IMR-90 (cell line): ENCODE results near the gene SIGLEC15. TPM values are rescaled to one million over a fixed set of nuclear protein-coding genes. Genes with fewer than 3 reads are reported as not detected.

ENCODE experiments used
- ATAC-seq: fragments of 200-7000 bp; cut with Tn5 transposase; 2 replicates; pipeline ENCODE4 v1.9.1; 2020; ENCODE audit warnings: low read depth, mild to moderate bottlenecking, moderate library complexity
- BruUV-seq: library from RNA; stranded (reverse); fragments of 400-500 nt; replicated peaks from 2 replicates; lab custom pipeline; 2021; lab: Mats Ljungman, UMichigan
- CTCF ChIA-PET: fragments of 300-600 bp; formaldehyde crosslinking; extraction: SDS; loops from one replicate; lab custom pipeline; 2021; ENCODE audit warnings: antibody characterized with exemption; lab: Yijun Ruan, JAX
- POLR2A ChIA-PET: fragments of 300-600 bp; sonication (Branson Sonifier 250); formaldehyde crosslinking; loops from one replicate; lab custom pipeline; 2022; ENCODE audit warnings: antibody characterized with exemption; ENCODE audit not compliant: unreplicated experiment; lab: Charles Lee
- DNase-seq: peaks from one replicate; pipeline ENCODE4 v3.0.0; 2013
- H2AFZ ChIP-seq: replicated peaks from 2 replicates; pipeline ENCODE3; 2013; ENCODE audit warnings: low read length, mild to moderate bottlenecking; ENCODE audit not compliant: poor library complexity
- H2AK5ac ChIP-seq: 2 replicates; pipeline ENCODE4 v1.6.1; 2013; ENCODE audit warnings: low read depth, low read length, inconsistent platforms
- H2AK9ac ChIP-seq: replicated peaks from 2 replicates; pipeline ENCODE3; 2013; ENCODE audit warnings: mild to moderate bottlenecking, low read depth, low read length, moderate library complexity; ENCODE audit not compliant: poor library complexity
- H2BK120ac ChIP-seq: 2 replicates; pipeline ENCODE4 v1.6.1; 2013; ENCODE audit warnings: low read depth, low read length, inconsistent platforms
- H2BK15ac ChIP-seq: 3 replicates; pipeline ENCODE4 v1.6.1; 2013; ENCODE audit warnings: low read depth, low read length, inconsistent platforms
- H2BK20ac ChIP-seq: 2 replicates; pipeline ENCODE4 v1.6.1; 2013; ENCODE audit warnings: low read depth, mild to moderate bottlenecking, inconsistent platforms, low read length, moderate library complexity
- H2BK5ac ChIP-seq: 2 replicates; pipeline ENCODE4 v1.6.1; 2013; ENCODE audit warnings: mild to moderate bottlenecking, low read depth, low read length, inconsistent platforms; ENCODE audit not compliant: poor library complexity, severe bottlenecking
- H3K14ac ChIP-seq: replicated peaks from 2 replicates; pipeline ENCODE4 v1.6.1; 2013; ENCODE audit warnings: low read depth, low read length, inconsistent platforms
- H3K18ac ChIP-seq: 2 replicates; pipeline ENCODE4 v1.6.1; 2013; ENCODE audit warnings: low read depth, low read length, control low read depth
- H3K23ac ChIP-seq: 2 replicates; pipeline ENCODE4 v1.6.1; 2013; ENCODE audit warnings: low read depth, low read length, inconsistent platforms
- H3K27ac ChIP-seq: 2 replicates; pipeline ENCODE4 v1.5.1; 2013; ENCODE audit warnings: mild to moderate bottlenecking, control low read depth, low read length; ENCODE audit not compliant: insufficient read depth
- H3K27me3 ChIP-seq: 2 replicates; pipeline ENCODE4 v1.6.1; 2013; ENCODE audit warnings: low read length; ENCODE audit not compliant: control insufficient read depth, insufficient read depth
- H3K36me3 ChIP-seq: 2 replicates; pipeline ENCODE4 v1.6.1; 2013; ENCODE audit warnings: low read length, mixed read lengths; ENCODE audit not compliant: control insufficient read depth, insufficient read depth
- H3K4ac ChIP-seq: 2 replicates; pipeline ENCODE4 v1.6.1; 2013; ENCODE audit warnings: low read depth, low read length, inconsistent platforms
- H3K4me1 ChIP-seq: 2 replicates; pipeline ENCODE4 v1.6.1; 2013; ENCODE audit warnings: low read length, mixed read lengths; ENCODE audit not compliant: control insufficient read depth, insufficient read depth
- H3K4me2 ChIP-seq: 2 replicates; pipeline ENCODE4 v1.6.1; 2013; ENCODE audit warnings: low read depth, mild to moderate bottlenecking, control low read depth, low read length, moderate library complexity
- H3K4me3 ChIP-seq: 2 replicates; pipeline ENCODE4 v1.5.1; 2013; ENCODE audit warnings: low read depth, mild to moderate bottlenecking, control low read depth, low read length, moderate library complexity; ENCODE audit not compliant: insufficient read depth
- H3K56ac ChIP-seq: 2 replicates; pipeline ENCODE4 v1.6.1; 2013; ENCODE audit warnings: low read length, inconsistent platforms; ENCODE audit not compliant: insufficient read depth; ENCODE audit errors: extremely low read depth
- H3K79me1 ChIP-seq, 2 experiments: 2 replicates each; pipeline ENCODE4 v1.6.1; 2013; ENCODE audit warnings: low read length in 2 of 2, inconsistent platforms in 1 of 2, low read depth in 1 of 2
- H3K9ac ChIP-seq: 2 replicates; pipeline ENCODE4 v1.6.1; 2013; ENCODE audit warnings: low read depth, low read length, control low read depth
- H3K9me1 ChIP-seq: 2 replicates; pipeline ENCODE4 v1.6.1; 2013; ENCODE audit warnings: low read length, inconsistent platforms; ENCODE audit not compliant: insufficient read depth
- H3K9me3 ChIP-seq: 2 replicates; pipeline ENCODE4 v1.6.1; 2013; ENCODE audit warnings: low read length; ENCODE audit not compliant: control insufficient read depth, insufficient read depth
- H4K20me1 ChIP-seq: 2 replicates; pipeline ENCODE4 v1.6.1; 2013; ENCODE audit warnings: low read length, inconsistent platforms; ENCODE audit not compliant: insufficient read depth
- H4K5ac ChIP-seq: 2 replicates; pipeline ENCODE4 v1.6.1; 2013; ENCODE audit warnings: mild to moderate bottlenecking, low read depth, low read length, control low read depth
- H4K8ac ChIP-seq, 2 experiments: 2 replicates each; pipeline ENCODE4 v1.6.1; 2013; ENCODE audit warnings: low read depth in 2 of 2, low read length in 2 of 2, control low read depth in 1 of 2, inconsistent platforms in 1 of 2
- H4K91ac ChIP-seq: 2 replicates; pipeline ENCODE4 v1.6.1; 2013; ENCODE audit warnings: low read depth, low read length, inconsistent platforms; ENCODE audit not compliant: insufficient read depth
- BHLHE40 ChIP-seq: fragments of 150-350 bp; IDR thresholded peaks from 2 replicates; pipeline ENCODE4 v1.6.1; 2016; ENCODE audit warnings: mild to moderate bottlenecking, low read depth, low read length
- CEBPB ChIP-seq: IDR thresholded peaks from 2 replicates; pipeline ENCODE4 v1.6.1; 2012; ENCODE audit warnings: low read depth, low read length, improper control_type of control experiment
- CHD1 ChIP-seq: IDR thresholded peaks from 2 replicates; pipeline ENCODE4 v1.6.1; 2012; ENCODE audit warnings: low read depth, low read length, improper control_type of control experiment
- FOS ChIP-seq: fragments of 150-350 bp; IDR thresholded peaks from 2 replicates; pipeline ENCODE4 v1.6.1; 2016; ENCODE audit warnings: low read depth, low read length
- MAFK ChIP-seq: IDR thresholded peaks from 2 replicates; pipeline ENCODE4 v1.6.1; 2012; ENCODE audit warnings: low read depth, low read length, improper control_type of control experiment
- MAZ ChIP-seq: IDR thresholded peaks from 2 replicates; pipeline ENCODE4 v1.6.1; 2012; ENCODE audit warnings: low read depth, mild to moderate bottlenecking, low read length, improper control_type of control experiment, moderate library complexity, borderline replicate concordance
- MXI1 ChIP-seq: IDR thresholded peaks from 2 replicates; pipeline ENCODE4 v1.6.1; 2012; ENCODE audit warnings: low read depth, mild to moderate bottlenecking, low read length, moderate library complexity, borderline replicate concordance
- NFE2L2 ChIP-seq: fragments of 150-350 bp; IDR thresholded peaks from 2 replicates; pipeline ENCODE4 v1.6.1; 2016; ENCODE audit warnings: low read depth, mild to moderate bottlenecking, low read length
- POLR2A ChIP-seq: IDR thresholded peaks from 2 replicates; pipeline ENCODE4 v1.6.1; 2012; ENCODE audit warnings: mild to moderate bottlenecking, low read depth, low read length
- RAD21 ChIP-seq: IDR thresholded peaks from 2 replicates; pipeline ENCODE4 v1.6.1; 2012; ENCODE audit warnings: low read length, improper control_type of control experiment
- RCOR1 ChIP-seq: IDR thresholded peaks from 2 replicates; pipeline ENCODE4 v1.6.1; 2012; ENCODE audit warnings: mild to moderate bottlenecking, low read length, improper control_type of control experiment; ENCODE audit not compliant: insufficient replicate concordance
- RFX5 ChIP-seq: IDR thresholded peaks from 2 replicates; pipeline ENCODE4 v1.8.0; 2012; ENCODE audit warnings: low read depth, mild to moderate bottlenecking, low read length, moderate library complexity
- SMC3 ChIP-seq: fragments of 150-350 bp; IDR thresholded peaks from 2 replicates; pipeline ENCODE4 v1.6.1; 2016; ENCODE audit warnings: low read depth, mild to moderate bottlenecking, antibody characterized with exemption, low read length, moderate library complexity
- WGBS, 2 experiments: methylation state at CpG; one replicate each; pipeline versions ENCODE4 v1.1.5 to v1.1.7; 2013; ENCODE audit warnings: missing lambda C conversion rate in 2 of 2; ENCODE audit not compliant: insufficient read length in 1 of 2; ENCODE audit errors: extremely low coverage in 2 of 2; 5-methylcytosine and 5-hydroxymethylcytosine counted together
- dilution Hi-C: fragments of 300-500 bp; cut with HindIII; formaldehyde crosslinking; loops from one replicate; pipeline ENCODE4 v1.14.3; 2018; ENCODE audit warnings: low sequenced_read_pairs; ENCODE audit not compliant: unreplicated experiment
- in situ Hi-C: fragments of 300-500 bp; cut with MboI; formaldehyde crosslinking; loops from 3 replicates; pipeline ENCODE4 v1.14.3; 2019; ENCODE audit warnings: low sequenced_read_pairs, inconsistent platforms, mixed read lengths
- intact Hi-C: fragments of 100-400 bp; cut with micrococcal nuclease; formaldehyde crosslinking; loops from 2 replicates; pipeline ENCODE4 v1.10.0; 2022
- polyA plus RNA-seq, 3 experiments: library from polyadenylated mRNA; depleted of rRNA; stranded (reverse); fragments of >200 nt; gene quantifications; 2 replicates each; pipeline ENCODE4 v1.2.3, GENCODE V29; 2012; ENCODE audit warnings: low replicate concordance in 1 of 3
- total RNA-seq: library from RNA; depleted of rRNA; stranded (reverse); fragments of >200 nt; gene quantifications from 2 replicates; pipeline ENCODE4 v1.2.3, GENCODE V29; 2012
- TF ChIP-seq, protein P1 (sequence below): fragments of 150-350 bp; IDR thresholded peaks from 2 replicates; pipeline ENCODE4 v1.6.1; 2017; ENCODE audit warnings: mild to moderate bottlenecking, antibody characterized with exemption, low read length, low read depth
- TF ChIP-seq, protein P2 (sequence below): fragments of 150-350 bp; IDR thresholded peaks from 2 replicates; pipeline ENCODE4 v1.6.1; 2016; ENCODE audit warnings: low read depth, mild to moderate bottlenecking, low read length, moderate library complexity, borderline replicate concordance
- TF ChIP-seq, protein P3 (sequence below): conservative IDR thresholded peaks from 2 replicates; pipeline ENCODE4 v1.5.1; 2012; ENCODE audit warnings: mild to moderate bottlenecking, low read depth, low read length, improper control_type of control experiment

Gene SIGLEC15
- total and polyA plus RNA-seq, 2 of the 4 experiments (the other 2 are of a cell fraction), result 1.1 to 1.8 TPM

DNA sequence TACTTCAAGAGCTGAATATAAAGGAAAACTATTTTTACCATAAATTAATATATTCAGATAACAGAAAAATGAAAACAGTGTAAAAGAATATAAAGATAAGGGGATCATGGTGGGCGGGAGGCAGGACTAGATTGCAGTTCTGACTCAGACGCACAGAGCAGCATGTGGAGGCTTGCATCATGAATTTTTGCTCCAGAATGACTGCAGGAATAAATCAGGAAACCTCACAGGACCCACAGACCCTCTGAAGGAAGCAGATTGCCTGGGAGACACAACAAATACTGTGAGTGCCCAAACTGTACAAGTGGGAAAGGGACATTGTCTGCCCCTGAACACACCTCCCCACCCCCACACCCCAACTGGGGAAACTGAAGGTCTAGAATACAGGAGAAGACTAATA lies 19.2 kb upstream of the SIGLEC15 start:
- peak overlapping the region; percentile 32 for H3K9ac ChIP-seq
- H3K18ac ChIP-seq, result peak overlapping the region; percentile 93
- 10% methylated on average over 2 of the region's 2 CpGs; no CpG with 5 or more reads in 1 of the 2 experiments for WGBS, 2 experiments
- H3K9me1 ChIP-seq, result peaks cover 11% of the 10 kb centered on the region
- H3K4me3 ChIP-seq, result no peak overlapping the region
- dilution Hi-C loops (no loop called here), intact Hi-C loops (no loop called here), in situ Hi-C loops (no loop called here)
- peak overlapping the region; percentile 87 for H2BK5ac ChIP-seq
- H2BK20ac ChIP-seq, result peak overlapping the region; percentile 97
- H4K20me1 ChIP-seq, result no peaks in the 10 kb centered on the region
- CTCF ChIA-PET, result interaction anchor here (0.5 kb wide), 1 partner anchor 42 kb away, joined by 3 read pairs; no protein-coding TSS in a partner anchor
- H2AFZ ChIP-seq, result peak overlapping the region; percentile 71
- peaks cover 24% of the 10 kb centered on the region for H3K4me1 ChIP-seq
- peak overlapping the region; percentile 6 for H2AK9ac ChIP-seq
- peak overlapping the region; percentile 98 for H2BK120ac ChIP-seq
- POLR2A ChIA-PET, result no interaction called here
- peak overlapping the region; percentile 71 for H4K5ac ChIP-seq
- peak overlapping the region; percentile 45; the same call in 1 of the 2 replicates for H2AK5ac ChIP-seq
- H3K4ac ChIP-seq, result peak overlapping the region; percentile 86
- H4K8ac ChIP-seq, result peak overlapping the region; percentile 75 to 97
- peak overlapping the region; percentile 86 for H3K27ac ChIP-seq
- H3K36me3 ChIP-seq, result no peaks in the 10 kb centered on the region
- DNase-seq (peak; percentile 83), ATAC-seq (no peak)
- H3K9me3 ChIP-seq, result peaks cover 5% of the 10 kb centered on the region; the same call in 1 of the 2 replicates
- peak overlapping the region; percentile 95 for H4K91ac ChIP-seq
- peaks cover 0 to 18% of the 10 kb centered on the region in 2 experiments; a peak in 2 of 4 replicates for H3K79me1 ChIP-seq
- H2BK15ac ChIP-seq, result peak overlapping the region; percentile 89
- H3K4me2 ChIP-seq, result peak overlapping the region; percentile 4; the same call in 1 of the 2 replicates
- H3K27me3 ChIP-seq, result no peaks in the 10 kb centered on the region
- TF ChIP-seq POLR2A (no peak), RFX5 (no peak), CEBPB (peak; percentile 89), RAD21 (no peak), BHLHE40 (peak; percentile 41; the same call in 1 of the 2 replicates), MAFK (no peak), SMC3 (no peak), MXI1 (0 out of 2 replicates have a peak, but pooled peaks have one; percentile 26), CHD1 (no peak), FOS (peak; percentile 58), RCOR1 (no peak), MAZ (no peak), NFE2L2 (no peak)
- TF ChIP-seq, protein P1, sequence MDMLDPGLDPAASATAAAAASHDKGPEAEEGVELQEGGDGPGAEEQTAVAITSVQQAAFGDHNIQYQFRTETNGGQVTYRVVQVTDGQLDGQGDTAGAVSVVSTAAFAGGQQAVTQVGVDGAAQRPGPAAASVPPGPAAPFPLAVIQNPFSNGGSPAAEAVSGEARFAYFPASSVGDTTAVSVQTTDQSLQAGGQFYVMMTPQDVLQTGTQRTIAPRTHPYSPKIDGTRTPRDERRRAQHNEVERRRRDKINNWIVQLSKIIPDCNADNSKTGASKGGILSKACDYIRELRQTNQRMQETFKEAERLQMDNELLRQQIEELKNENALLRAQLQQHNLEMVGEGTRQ, result no peak
- TF ChIP-seq, protein P2, sequence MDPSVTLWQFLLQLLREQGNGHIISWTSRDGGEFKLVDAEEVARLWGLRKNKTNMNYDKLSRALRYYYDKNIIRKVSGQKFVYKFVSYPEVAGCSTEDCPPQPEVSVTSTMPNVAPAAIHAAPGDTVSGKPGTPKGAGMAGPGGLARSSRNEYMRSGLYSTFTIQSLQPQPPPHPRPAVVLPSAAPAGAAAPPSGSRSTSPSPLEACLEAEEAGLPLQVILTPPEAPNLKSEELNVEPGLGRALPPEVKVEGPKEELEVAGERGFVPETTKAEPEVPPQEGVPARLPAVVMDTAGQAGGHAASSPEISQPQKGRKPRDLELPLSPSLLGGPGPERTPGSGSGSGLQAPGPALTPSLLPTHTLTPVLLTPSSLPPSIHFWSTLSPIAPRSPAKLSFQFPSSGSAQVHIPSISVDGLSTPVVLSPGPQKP, result no peak
- TF ChIP-seq, protein P3, sequence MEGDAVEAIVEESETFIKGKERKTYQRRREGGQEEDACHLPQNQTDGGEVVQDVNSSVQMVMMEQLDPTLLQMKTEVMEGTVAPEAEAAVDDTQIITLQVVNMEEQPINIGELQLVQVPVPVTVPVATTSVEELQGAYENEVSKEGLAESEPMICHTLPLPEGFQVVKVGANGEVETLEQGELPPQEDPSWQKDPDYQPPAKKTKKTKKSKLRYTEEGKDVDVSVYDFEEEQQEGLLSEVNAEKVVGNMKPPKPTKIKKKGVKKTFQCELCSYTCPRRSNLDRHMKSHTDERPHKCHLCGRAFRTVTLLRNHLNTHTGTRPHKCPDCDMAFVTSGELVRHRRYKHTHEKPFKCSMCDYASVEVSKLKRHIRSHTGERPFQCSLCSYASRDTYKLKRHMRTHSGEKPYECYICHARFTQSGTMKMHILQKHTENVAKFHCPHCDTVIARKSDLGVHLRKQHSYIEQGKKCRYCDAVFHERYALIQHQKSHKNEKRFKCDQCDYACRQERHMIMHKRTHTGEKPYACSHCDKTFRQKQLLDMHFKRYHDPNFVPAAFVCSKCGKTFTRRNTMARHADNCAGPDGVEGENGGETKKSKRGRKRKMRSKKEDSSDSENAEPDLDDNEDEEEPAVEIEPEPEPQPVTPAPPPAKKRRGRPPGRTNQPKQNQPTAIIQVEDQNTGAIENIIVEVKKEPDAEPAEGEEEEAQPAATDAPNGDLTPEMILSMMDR, result no peak
- peak overlapping the region; percentile 93 for H3K14ac ChIP-seq
- H3K56ac ChIP-seq, result peak overlapping the region; percentile 42
- BruUV-seq, result no TSS peak
- peak overlapping the region; percentile 90 for H3K23ac ChIP-seq
